Neural progenitor cell (in vitro differentiated cells): ENCODE data around the gene MYL5.

ENCODE experiments used
- EZH2 ChIP-seq: fragments of 200-600 bp; sonication (generic); IDR thresholded peaks from 2 replicates; pipeline ENCODE4 v1.6.1; 2017; ENCODE audit warnings: antibody characterized with exemption, mild to moderate bottlenecking, moderate library complexity
- TF ChIP-seq, protein P1 (sequence below): fragments of 200-600 bp; sonication (generic); IDR thresholded peaks from 2 replicates; pipeline ENCODE4 v1.5.1; 2017; ENCODE audit warnings: antibody characterized with exemption, mild to moderate bottlenecking

DNA sequence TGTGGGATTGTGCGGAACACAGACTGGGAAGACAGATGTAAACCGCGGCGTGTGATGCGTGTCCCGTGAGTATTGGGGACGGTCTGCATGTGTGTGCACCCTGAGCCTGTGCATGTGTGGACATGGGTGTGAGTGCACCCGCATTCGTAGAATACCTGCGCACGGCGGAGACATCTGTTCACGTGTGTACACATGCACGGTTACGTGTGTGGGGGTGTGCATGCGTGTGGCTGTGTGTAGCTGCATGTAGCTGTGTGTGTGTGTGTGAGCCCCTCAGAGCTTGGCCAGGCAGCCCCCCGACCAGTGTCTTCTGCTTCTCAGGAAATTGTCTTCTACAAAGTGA lies 19.9 kb upstream of the MYL5 start:
- TF ChIP-seq, protein P1, sequence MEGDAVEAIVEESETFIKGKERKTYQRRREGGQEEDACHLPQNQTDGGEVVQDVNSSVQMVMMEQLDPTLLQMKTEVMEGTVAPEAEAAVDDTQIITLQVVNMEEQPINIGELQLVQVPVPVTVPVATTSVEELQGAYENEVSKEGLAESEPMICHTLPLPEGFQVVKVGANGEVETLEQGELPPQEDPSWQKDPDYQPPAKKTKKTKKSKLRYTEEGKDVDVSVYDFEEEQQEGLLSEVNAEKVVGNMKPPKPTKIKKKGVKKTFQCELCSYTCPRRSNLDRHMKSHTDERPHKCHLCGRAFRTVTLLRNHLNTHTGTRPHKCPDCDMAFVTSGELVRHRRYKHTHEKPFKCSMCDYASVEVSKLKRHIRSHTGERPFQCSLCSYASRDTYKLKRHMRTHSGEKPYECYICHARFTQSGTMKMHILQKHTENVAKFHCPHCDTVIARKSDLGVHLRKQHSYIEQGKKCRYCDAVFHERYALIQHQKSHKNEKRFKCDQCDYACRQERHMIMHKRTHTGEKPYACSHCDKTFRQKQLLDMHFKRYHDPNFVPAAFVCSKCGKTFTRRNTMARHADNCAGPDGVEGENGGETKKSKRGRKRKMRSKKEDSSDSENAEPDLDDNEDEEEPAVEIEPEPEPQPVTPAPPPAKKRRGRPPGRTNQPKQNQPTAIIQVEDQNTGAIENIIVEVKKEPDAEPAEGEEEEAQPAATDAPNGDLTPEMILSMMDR, result no peak
- no peak for TF ChIP-seq EZH2
